Stomach (tissue), 4 donors: ENCODE results near the gene WDR45B.

Experiments
- EP300 ChIP-seq: sonication (generic); formaldehyde crosslinking; IDR thresholded peaks from one replicate; pipeline ENCODE4 v1.6.1; 2017; ENCODE audit warnings: antibody characterized with exemption
- POLR2AphosphoS5 ChIP-seq, 3 donors: sonication (generic); formaldehyde crosslinking; IDR thresholded peaks; one replicate each; pipeline ENCODE4 v1.6.1; 2016; ENCODE audit warnings: antibody characterized with exemption in 3 of 3
- TF ChIP-seq, protein P1 (sequence below), 7 experiments: fragments of 450-650 bp in 4 of 7; fragments of 200-600 bp in 3 of 7; sonication (generic) in 3 of 7; IDR thresholded peaks; one replicate each; pipeline ENCODE4 v1.5.1; 2016 to 2019; ENCODE audit warnings: antibody characterized with exemption in 7 of 7, control low read depth in 2 of 7, mild to moderate bottlenecking in 1 of 7

DNA sequence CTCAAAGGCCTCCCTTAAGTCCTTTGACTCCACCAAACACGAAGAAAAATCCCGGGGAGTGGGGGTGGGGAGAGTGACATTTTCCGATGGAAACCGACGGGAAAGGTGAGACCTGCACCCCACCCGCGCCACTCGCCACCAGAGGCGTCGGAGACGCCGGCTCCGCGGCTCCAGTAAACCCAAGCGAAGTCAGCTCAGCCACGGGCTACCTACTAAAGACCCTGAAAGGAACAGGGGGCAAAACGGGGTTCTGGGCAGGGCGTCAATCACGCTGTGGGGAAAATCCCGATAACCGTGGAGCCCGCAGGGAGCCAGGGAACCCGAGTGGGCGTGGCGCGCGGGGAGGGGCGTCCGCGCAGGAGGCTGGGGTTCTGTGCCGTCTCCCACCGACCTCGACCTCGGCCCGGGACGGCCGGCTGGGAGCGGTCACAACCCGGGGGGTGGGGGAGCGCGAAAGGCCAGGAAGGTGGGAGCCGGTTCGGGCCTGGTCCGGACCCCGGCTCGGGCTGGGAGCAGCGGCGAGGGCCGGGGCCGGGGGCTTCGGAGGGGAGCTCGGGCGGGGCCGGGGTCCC lies 565 bp downstream of the WDR45B start:
- no peak for TF ChIP-seq POLR2AphosphoS5 (IDR thresholded peaks at IDR 0.05)
- TF ChIP-seq, protein P1, sequence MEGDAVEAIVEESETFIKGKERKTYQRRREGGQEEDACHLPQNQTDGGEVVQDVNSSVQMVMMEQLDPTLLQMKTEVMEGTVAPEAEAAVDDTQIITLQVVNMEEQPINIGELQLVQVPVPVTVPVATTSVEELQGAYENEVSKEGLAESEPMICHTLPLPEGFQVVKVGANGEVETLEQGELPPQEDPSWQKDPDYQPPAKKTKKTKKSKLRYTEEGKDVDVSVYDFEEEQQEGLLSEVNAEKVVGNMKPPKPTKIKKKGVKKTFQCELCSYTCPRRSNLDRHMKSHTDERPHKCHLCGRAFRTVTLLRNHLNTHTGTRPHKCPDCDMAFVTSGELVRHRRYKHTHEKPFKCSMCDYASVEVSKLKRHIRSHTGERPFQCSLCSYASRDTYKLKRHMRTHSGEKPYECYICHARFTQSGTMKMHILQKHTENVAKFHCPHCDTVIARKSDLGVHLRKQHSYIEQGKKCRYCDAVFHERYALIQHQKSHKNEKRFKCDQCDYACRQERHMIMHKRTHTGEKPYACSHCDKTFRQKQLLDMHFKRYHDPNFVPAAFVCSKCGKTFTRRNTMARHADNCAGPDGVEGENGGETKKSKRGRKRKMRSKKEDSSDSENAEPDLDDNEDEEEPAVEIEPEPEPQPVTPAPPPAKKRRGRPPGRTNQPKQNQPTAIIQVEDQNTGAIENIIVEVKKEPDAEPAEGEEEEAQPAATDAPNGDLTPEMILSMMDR (IDR thresholded peaks at IDR 0.05), result no peak
- no peak for TF ChIP-seq EP300
